SK-N-SH (cell line): ENCODE results near the gene CYP2W1. TPM values are rescaled to one million over a fixed set of nuclear protein-coding genes. Genes with fewer than 3 reads are reported as not detected.

Source experiments
- CTCF ChIA-PET: fragments of 300-600, 350-600 bp; formaldehyde crosslinking; extraction: SDS; loops from one replicate; lab custom pipeline; 2021; lab: Yijun Ruan, JAX
- POLR2A ChIA-PET: fragments of 350-600 bp; sonication (Branson Sonifier 250); formaldehyde crosslinking; extraction: SDS; loops from one replicate; lab custom pipeline; 2020; ENCODE audit warnings: antibody characterized with exemption, inconsistent platforms; lab: Yijun Ruan, JAX
- DNase-seq: peaks from one replicate; pipeline ENCODE4 v3.0.0; 2012
- H2AFZ ChIP-seq: fragments of 200-600 bp; sonication (generic); 2 replicates; pipeline ENCODE4 v1.8.1; 2016; ENCODE audit warnings: antibody characterized with exemption, mild to moderate bottlenecking, low read depth
- H3F3A ChIP-seq: fragments of 200-600 bp; sonication (generic); replicated peaks from 2 replicates; pipeline ENCODE3; 2016; ENCODE audit warnings: antibody characterized with exemption, mild to moderate bottlenecking; ENCODE audit not compliant: insufficient read depth
- H3K27ac ChIP-seq, 2 experiments: fragments of 200-500 bp in 1 of 2; fragments of 200-600 bp in 1 of 2; sonication (Bioruptor generic) in 1 of 2; sonication (generic), shearing (Covaris generic) in 1 of 2; 2 replicates each; pipeline versions ENCODE4 v1.5.1 to v1.6.1; 2014 to 2016; ENCODE audit warnings: low read depth in 2 of 2, inconsistent platforms in 1 of 2, low read length in 1 of 2, mild to moderate bottlenecking in 1 of 2, mixed read lengths in 1 of 2
- H3K27me3 ChIP-seq: fragments of 200-600 bp; sonication (generic), shearing (Covaris generic); 2 replicates; pipeline ENCODE4 v1.6.1; 2016; ENCODE audit warnings: mixed run types; ENCODE audit not compliant: insufficient read depth
- H3K36me3 ChIP-seq, 2 experiments: fragments of 200-500 bp in 1 of 2; fragments of 200-600 bp in 1 of 2; sonication (Bioruptor generic) in 1 of 2; sonication (generic) in 1 of 2; replicated peaks in 1 of 2; 2 replicates each; pipeline versions ENCODE3 to v1.5.1; 2014 to 2016; ENCODE audit warnings: low read length in 1 of 2, mild to moderate bottlenecking in 1 of 2; ENCODE audit not compliant: insufficient read depth in 2 of 2, control insufficient read depth in 1 of 2
- H3K4me1 ChIP-seq, 2 experiments: fragments of 200-500 bp in 1 of 2; fragments of 200-600 bp in 1 of 2; sonication (Bioruptor generic) in 1 of 2; sonication (generic), shearing (Covaris generic) in 1 of 2; 2 replicates each; pipeline versions ENCODE4 v1.5.1 to v1.6.1; 2014 to 2016; ENCODE audit warnings: low read depth in 1 of 2, low read length in 1 of 2, mixed run types in 1 of 2; ENCODE audit not compliant: insufficient read depth in 2 of 2, control insufficient read depth in 1 of 2
- H3K4me2 ChIP-seq: fragments of 200-600 bp; sonication (generic), shearing (Covaris generic); 2 replicates; pipeline ENCODE4 v1.6.1; 2017; ENCODE audit warnings: mixed run types
- H3K4me3 ChIP-seq, 2 experiments: fragments of 200-500 bp in 1 of 2; fragments of 200-600 bp in 1 of 2; sonication (Bioruptor generic) in 1 of 2; sonication (generic), shearing (Covaris generic) in 1 of 2; 2 replicates each; pipeline versions ENCODE4 v1.5.1 to v1.8.1; 2014 to 2016; ENCODE audit warnings: low read depth in 2 of 2, inconsistent platforms in 1 of 2, low read length in 1 of 2, mild to moderate bottlenecking in 1 of 2, mixed read lengths in 1 of 2, moderate library complexity in 1 of 2
- H3K79me2 ChIP-seq: fragments of 200-600 bp; sonication (generic); 2 replicates; pipeline ENCODE4 v1.8.1; 2017; ENCODE audit warnings: mild to moderate bottlenecking; ENCODE audit not compliant: insufficient read depth
- H3K9ac ChIP-seq: fragments of 200-600 bp; sonication (generic); 2 replicates; pipeline ENCODE4 v1.6.1; 2017; ENCODE audit warnings: mixed run types
- H3K9me2 ChIP-seq: fragments of 200-600 bp; sonication (generic); 2 replicates; pipeline ENCODE4 v1.6.1; 2017; ENCODE audit warnings: mixed run types
- H3K9me3 ChIP-seq: fragments of 200-600 bp; sonication (generic); 2 replicates; pipeline ENCODE4 v1.6.1; 2017; ENCODE audit warnings: mixed run types, mild to moderate bottlenecking, moderate library complexity
- H4K20me1 ChIP-seq: fragments of 200-600 bp; sonication (generic); 2 replicates; pipeline ENCODE4 v1.6.1; 2017; ENCODE audit warnings: mild to moderate bottlenecking, mixed run types; ENCODE audit not compliant: insufficient read depth
- EP300 ChIP-seq, 2 experiments: IDR thresholded peaks; 2 replicates each; pipeline versions ENCODE4 v1.4.0 to v1.6.1; 2012; ENCODE audit warnings: borderline replicate concordance in 1 of 2, low read depth in 1 of 2, low read length in 1 of 2
- EZH2phosphoT487 ChIP-seq: fragments of 200-600 bp; sonication (generic); IDR thresholded peaks from 2 replicates; pipeline ENCODE4 v1.6.1; 2017; ENCODE audit warnings: low read depth, mixed run types, mild to moderate bottlenecking, antibody characterized with exemption, moderate library complexity, borderline replicate concordance
- FOXJ3 ChIP-seq: sonication (generic); formaldehyde crosslinking; IDR thresholded peaks from 2 replicates; pipeline ENCODE4 v1.5.1; 2020; ENCODE audit warnings: mild to moderate bottlenecking, missing genetic modification reagents
- GABPA ChIP-seq: IDR thresholded peaks from 2 replicates; pipeline ENCODE4 v1.4.0; 2012; ENCODE audit warnings: low read depth, mild to moderate bottlenecking
- IRF3 ChIP-seq: fragments of 150-350 bp; IDR thresholded peaks from 2 replicates; pipeline ENCODE4 v1.6.1; 2016; ENCODE audit warnings: mild to moderate bottlenecking, low read depth, low read length
- MAX ChIP-seq: IDR thresholded peaks from 2 replicates; pipeline ENCODE4 v1.4.0; 2012; ENCODE audit warnings: low read depth
- MXI1 ChIP-seq: IDR thresholded peaks from 2 replicates; pipeline ENCODE4 v1.6.1; 2012; ENCODE audit warnings: mild to moderate bottlenecking, low read depth, low read length, improper control_type of control experiment
- RAD21 ChIP-seq: IDR thresholded peaks from 2 replicates; pipeline ENCODE4 v1.6.1; 2012; ENCODE audit warnings: mild to moderate bottlenecking, low read length
- RCOR1 ChIP-seq: fragments of 150-350 bp; IDR thresholded peaks from 2 replicates; pipeline ENCODE4 v1.6.1; 2017; ENCODE audit warnings: antibody characterized with exemption, low read length
- RFX5 ChIP-seq: IDR thresholded peaks from 2 replicates; pipeline ENCODE4 v1.6.1; 2012; ENCODE audit warnings: mild to moderate bottlenecking, improper control_type of control experiment, low read length
- RXRA ChIP-seq: IDR thresholded peaks from 2 replicates; pipeline ENCODE4 v1.4.0; 2012; ENCODE audit warnings: low read depth, mild to moderate bottlenecking, borderline replicate concordance
- SIN3A ChIP-seq: IDR thresholded peaks from 2 replicates; pipeline ENCODE4 v1.6.1; 2012; ENCODE audit warnings: low read depth, mild to moderate bottlenecking, low read length, moderate library complexity, borderline replicate concordance
- SMC3 ChIP-seq: IDR thresholded peaks from 2 replicates; pipeline ENCODE4 v1.6.1; 2012; ENCODE audit warnings: low read depth, low read length, improper control_type of control experiment
- USF2 ChIP-seq: fragments of 150-350 bp; IDR thresholded peaks from 2 replicates; pipeline ENCODE4 v1.6.1; 2017; ENCODE audit warnings: antibody characterized with exemption, low read length, low read depth, borderline replicate concordance
- WGBS: methylation state at CpG from one replicate; pipeline ENCODE4 v1.1.6; 2017; ENCODE audit warnings: low lambda C conversion rate; 5-methylcytosine and 5-hydroxymethylcytosine counted together
- polyA plus RNA-seq, 3 experiments: library from polyadenylated mRNA; depleted of rRNA; stranded (reverse); fragments of >200 nt; gene quantifications; 2 replicates each; pipeline ENCODE4 v1.2.3, GENCODE V29; 2012

The CYP2W1 gene
- polyA plus RNA-seq, 1 of the 3 experiments (the other 2 are of a cell fraction), result 0.10 TPM

GRCh38 chr7:946256-946996 is 36.6 kb upstream of the CYP2W1 start:
- no peaks in the 10 kb centered on the region for H4K20me1 ChIP-seq
- WGBS, result 78% methylated on average over 29 of the region's 29 CpGs
- H3F3A ChIP-seq, result peaks cover under 1% of the 10 kb centered on the region
- no peaks in the 10 kb centered on the region for H3K79me2 ChIP-seq
- ChIA-PET POLR2A (no interaction called here), CTCF (no interaction called here)
- H3K9me3 ChIP-seq, result no peaks in the 10 kb centered on the region
- H3K27me3 ChIP-seq, result no peaks in the 10 kb centered on the region
- TF ChIP-seq GABPA (no peak), RXRA (no peak), MXI1 (no peak), SIN3A (no peak), RAD21 (no peak), EZH2phosphoT487 (no peak), FOXJ3 (CRISPR knock-in tag) (no peak), IRF3 (no peak), USF2 (no peak)
- H3K27ac ChIP-seq, result no peak overlapping the region
- no peak for DNase-seq
- H3K9me2 ChIP-seq, result no peaks in the 10 kb centered on the region
- H3K4me3 ChIP-seq, result no peak overlapping the region
- H3K4me2 ChIP-seq, result no peak overlapping the region
- H2AFZ ChIP-seq, result no peak overlapping the region
- no peak overlapping the region for H3K9ac ChIP-seq
- H3K36me3 ChIP-seq, result no peaks in the 10 kb centered on the region
- no peaks in the 10 kb centered on the region for H3K4me1 ChIP-seq

- Histone ChIP-seq H4K20me1 (no peaks in the 10 kb centered on the region), H3K36me3 (no peaks in the 10 kb centered on the region), H3K4me3 (no peak overlapping the region), H3K9ac (no peak overlapping the region), H3K9me2 (no peaks in the 10 kb centered on the region), H3K9me3 (no peaks in the 10 kb centered on the region), H2AFZ (no peak overlapping the region), H3K4me2 (no peak overlapping the region), H3K27me3 (no peaks in the 10 kb centered on the region), H3F3A (no peaks in the 10 kb centered on the region), H3K27ac (no peak overlapping the region), H3K79me2 (no peaks in the 10 kb centered on the region), H3K4me1 (no peaks in the 10 kb centered on the region)
- POLR2A ChIA-PET, result no interaction called here
- 82% methylated on average over 37 of the region's 37 CpGs for whole genome bisulfite sequencing
- CTCF ChIA-PET, result interaction anchor here (0.9 to 1.0 kb wide), 2 partner anchors 25 to 47 kb away, joined by 3 to 4 read pairs; no protein-coding TSS in a partner anchor
- peak; percentile 38 for DNase-seq
- TF ChIP-seq MAX (no peak), EP300 (IDR thresholded peaks at IDR 0.05; ENCODE audit: borderline replicate concordance in 1 of 2, low read depth in 1 of 2, low read length in 1 of 2) (no peak), RCOR1 (no peak), SMC3 (no peak), RFX5 (no peak)
Observed at GRCh38 chr7:947391-948210, 35.4 kb upstream of the CYP2W1 start.
